Measurements from ENCODE around the gene RAB7B.
A peak's percentile ranks its signal among the peaks of the same experiment; 100 is the strongest.
"Not testable (repeated sequence)": the region's sequence is repeated elsewhere in the genome, so short reads cannot be mapped to it uniquely, and the experiment has no call there.

RAB7B gene

DNA sequence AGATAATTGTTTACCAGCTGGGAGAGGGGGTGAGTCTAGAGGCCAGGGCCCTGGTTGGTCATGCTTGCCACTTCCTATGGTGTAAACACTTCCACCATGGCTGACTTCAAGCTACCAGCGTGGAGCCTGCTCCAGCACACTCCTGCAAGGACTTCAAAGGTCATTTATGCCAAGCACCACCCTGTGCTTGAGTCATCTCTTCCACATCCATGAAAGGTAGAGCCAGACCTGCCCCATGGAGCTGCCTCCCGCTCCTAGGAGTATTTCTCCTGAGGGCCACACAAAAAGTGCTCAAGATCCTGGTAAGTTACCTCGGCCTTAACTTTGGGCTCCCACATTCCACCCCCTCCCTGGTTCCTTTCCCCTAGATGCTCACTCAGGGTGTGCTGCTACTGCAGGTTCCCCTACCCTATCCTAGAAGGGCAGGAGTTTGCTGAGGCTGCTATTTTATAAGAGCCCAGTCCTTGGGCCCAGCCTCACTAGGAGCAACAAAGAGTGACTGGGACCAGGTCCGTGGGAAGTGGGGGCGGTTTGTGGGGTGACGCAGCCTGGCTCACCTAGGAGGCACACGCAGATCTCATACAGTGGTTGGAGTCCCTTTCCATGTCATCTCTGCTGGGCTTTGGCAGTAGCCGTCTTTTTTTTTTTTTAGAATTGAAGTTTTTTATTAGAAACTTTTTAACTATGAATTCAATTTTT, 2.4 kb downstream of the RAB7B start:
- peak in 1 of 2 donors; percentile 46 for DNase-seq (ENCODE audit: low read depth in 2 of 2)
- H3K4me3 ChIP-seq (replicated peaks in 1 of 2; ENCODE audit: low read depth in 2 of 2, low read length in 2 of 2), result no peak overlapping the region
- no peak for TF ChIP-seq CTCF (IDR thresholded peaks at IDR 0.05; ENCODE audit: low read depth, low read length)

DNA sequence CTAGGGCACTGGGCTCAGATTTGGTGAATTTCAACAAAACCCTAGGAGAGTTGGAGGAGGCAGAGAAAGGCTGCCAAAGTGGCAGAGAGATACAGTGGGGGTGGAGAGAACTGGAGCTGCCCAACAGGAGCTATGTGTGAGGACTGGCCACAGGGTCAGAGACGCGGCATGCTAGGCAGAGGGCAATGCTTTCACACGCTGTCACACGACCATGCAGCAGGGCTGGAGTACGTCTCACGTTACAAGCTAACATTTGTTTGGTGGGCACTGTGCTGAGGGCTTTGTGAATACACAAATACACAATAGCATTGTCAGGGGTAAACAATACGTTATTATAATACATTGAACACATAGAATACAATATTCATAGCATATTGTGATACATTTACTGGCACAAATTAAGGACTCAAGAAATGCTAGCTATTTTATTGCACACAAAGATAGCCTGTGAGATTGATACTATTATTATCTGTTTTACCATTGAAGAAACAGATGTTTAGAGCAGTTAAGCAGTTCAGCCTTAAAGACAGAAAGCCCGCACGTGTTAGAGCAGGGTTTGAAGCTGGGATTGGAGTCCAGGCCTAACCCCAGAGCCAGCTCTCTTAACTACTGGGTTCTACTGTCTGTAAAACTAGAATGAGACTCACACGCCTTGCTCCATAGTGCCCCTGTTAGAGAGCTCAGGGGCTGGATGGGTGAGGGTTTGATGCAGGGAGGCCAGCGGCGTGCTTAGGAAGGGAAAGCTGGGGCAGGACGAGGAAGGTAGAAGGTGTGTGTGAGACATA, 4.5 kb downstream of the RAB7B start:
- TF ChIP-seq CTCF (IDR thresholded peaks at IDR 0.05; ENCODE audit: low read depth, low read length), result no peak
- H3K4me3 ChIP-seq (replicated peaks in 1 of 2; ENCODE audit: low read depth in 2 of 2, low read length in 2 of 2), result no peak overlapping the region
- DNase-seq (ENCODE audit: low read depth in 2 of 2), result no peak

DNA sequence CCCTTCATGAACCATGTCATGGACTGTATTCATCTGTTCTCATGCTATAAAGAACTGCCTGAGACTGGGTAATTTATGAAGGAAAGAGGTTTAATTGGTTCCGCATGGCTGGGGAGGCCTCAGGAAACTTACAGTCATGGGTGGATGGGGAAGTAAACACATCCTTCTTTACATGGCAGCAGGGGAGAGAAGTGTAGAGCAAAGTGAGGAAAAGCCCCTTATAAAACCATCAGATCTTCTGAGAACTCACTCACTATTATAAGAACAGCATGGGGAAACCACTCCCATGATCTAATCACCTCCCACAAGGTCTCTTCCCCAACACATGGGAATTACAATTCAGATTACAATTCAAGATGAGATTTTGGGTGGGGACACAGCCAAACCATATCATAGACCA, 6.6 kb downstream of the RAB7B start:
- H3K4me3 ChIP-seq (replicated peaks in 1 of 2; ENCODE audit: low read depth in 2 of 2, low read length in 2 of 2); DNase-seq (ENCODE audit: low read depth in 2 of 2): not testable (repeated sequence)

- no peak for TF ChIP-seq CTCF (IDR thresholded peaks at IDR 0.05; ENCODE audit: low read depth, low read length)
- no peak overlapping the region for H3K4me3 ChIP-seq (replicated peaks in 1 of 2; ENCODE audit: low read depth in 2 of 2, low read length in 2 of 2)
- no peak for DNase-seq (ENCODE audit: low read depth in 2 of 2)
Observed at GRCh38 chr1:205994346-205994745, 8.8 kb downstream of the RAB7B start.

DNA sequence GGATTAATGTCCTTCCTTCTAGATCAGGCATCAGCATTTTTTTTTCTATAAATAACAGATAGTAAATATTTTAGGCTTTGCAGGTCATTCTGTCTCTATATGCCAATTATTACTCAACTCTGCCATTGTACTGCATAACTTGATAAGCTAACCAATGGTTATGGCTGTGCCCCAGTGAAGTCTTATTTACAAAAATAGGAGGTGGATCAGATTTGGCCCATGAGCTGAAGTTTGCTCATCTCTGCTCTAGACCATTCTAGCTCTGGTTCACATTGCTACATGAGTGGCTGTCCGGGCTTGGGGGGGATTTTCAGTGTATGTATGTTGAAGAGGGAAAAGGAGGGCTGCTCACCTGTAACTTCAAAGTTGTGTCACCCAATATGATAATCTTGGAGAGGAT, 10.1 kb downstream of the RAB7B start:
- no peak for DNase-seq (ENCODE audit: low read depth in 2 of 2)
- no peak for TF ChIP-seq CTCF (IDR thresholded peaks at IDR 0.05; ENCODE audit: low read depth, low read length)
- no peak overlapping the region for H3K4me3 ChIP-seq (replicated peaks in 1 of 2; ENCODE audit: low read depth in 2 of 2, low read length in 2 of 2)

DNA sequence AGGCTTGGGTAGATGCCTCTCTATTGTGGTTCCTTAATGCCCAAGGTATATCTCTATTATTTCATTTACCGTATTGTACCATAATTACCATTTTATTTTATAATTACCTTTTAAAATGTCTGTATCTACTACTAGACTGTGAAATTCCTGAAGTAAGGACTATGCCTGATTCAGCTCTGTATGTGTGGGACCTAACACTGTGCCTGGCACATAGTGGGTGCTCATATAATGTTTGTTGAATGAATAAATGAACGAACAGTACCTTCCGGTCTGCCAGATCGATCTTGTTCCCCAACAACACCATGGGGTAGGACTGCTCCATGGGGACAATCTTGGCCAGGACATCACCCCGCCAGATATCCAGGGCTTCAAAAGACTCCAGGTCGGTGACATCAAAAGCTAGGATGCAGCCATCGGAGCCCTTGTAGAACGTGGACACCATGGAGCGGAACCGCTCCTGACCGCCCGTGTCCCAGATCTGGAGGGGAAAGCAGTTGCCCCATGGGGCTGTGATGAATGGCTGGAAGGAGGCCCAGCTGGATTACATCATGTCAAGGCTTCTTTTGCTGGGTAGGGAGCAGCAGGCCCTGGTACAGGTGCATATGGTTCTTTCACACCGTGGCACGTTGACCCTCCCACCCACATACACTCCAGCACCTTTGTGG, 10.8 kb downstream of the RAB7B start:
- TF ChIP-seq CTCF (IDR thresholded peaks at IDR 0.05; ENCODE audit: low read depth, low read length), result no peak
- no peak overlapping the region for H3K4me3 ChIP-seq (replicated peaks in 1 of 2; ENCODE audit: low read depth in 2 of 2, low read length in 2 of 2)
- DNase-seq (ENCODE audit: low read depth in 2 of 2), result no peak

- no peak for TF ChIP-seq CTCF (IDR thresholded peaks at IDR 0.05; ENCODE audit: low read depth, low read length)
- peak in 1 of 2 donors; percentile 34 for DNase-seq (ENCODE audit: low read depth in 2 of 2)
- H3K4me3 ChIP-seq (replicated peaks in 1 of 2; ENCODE audit: low read depth in 2 of 2, low read length in 2 of 2), result no peak overlapping the region
Observed at GRCh38 chr1:205991237-205991636, 12.0 kb downstream of the RAB7B start.

Measured in cardiac fibroblast (primary cell).